ENCODE results near the gene ARHGAP40.
"Not testable (repeated sequence)": the region's sequence is repeated elsewhere in the genome, so short reads cannot be mapped to it uniquely, and the experiment has no call there.

The ARHGAP40 gene

GRCh38 chr20:38589351-38589750 lies 12.3 kb upstream of the ARHGAP40 start:
- no peak for DNase-seq

GRCh38 chr20:38589967-38590675 lies 11.5 kb upstream of the ARHGAP40 start:
- DNase-seq: no peak

GRCh38 chr20:38590676-38591473 lies 10.7 kb upstream of the ARHGAP40 start:
- no peak for DNase-seq

DNA sequence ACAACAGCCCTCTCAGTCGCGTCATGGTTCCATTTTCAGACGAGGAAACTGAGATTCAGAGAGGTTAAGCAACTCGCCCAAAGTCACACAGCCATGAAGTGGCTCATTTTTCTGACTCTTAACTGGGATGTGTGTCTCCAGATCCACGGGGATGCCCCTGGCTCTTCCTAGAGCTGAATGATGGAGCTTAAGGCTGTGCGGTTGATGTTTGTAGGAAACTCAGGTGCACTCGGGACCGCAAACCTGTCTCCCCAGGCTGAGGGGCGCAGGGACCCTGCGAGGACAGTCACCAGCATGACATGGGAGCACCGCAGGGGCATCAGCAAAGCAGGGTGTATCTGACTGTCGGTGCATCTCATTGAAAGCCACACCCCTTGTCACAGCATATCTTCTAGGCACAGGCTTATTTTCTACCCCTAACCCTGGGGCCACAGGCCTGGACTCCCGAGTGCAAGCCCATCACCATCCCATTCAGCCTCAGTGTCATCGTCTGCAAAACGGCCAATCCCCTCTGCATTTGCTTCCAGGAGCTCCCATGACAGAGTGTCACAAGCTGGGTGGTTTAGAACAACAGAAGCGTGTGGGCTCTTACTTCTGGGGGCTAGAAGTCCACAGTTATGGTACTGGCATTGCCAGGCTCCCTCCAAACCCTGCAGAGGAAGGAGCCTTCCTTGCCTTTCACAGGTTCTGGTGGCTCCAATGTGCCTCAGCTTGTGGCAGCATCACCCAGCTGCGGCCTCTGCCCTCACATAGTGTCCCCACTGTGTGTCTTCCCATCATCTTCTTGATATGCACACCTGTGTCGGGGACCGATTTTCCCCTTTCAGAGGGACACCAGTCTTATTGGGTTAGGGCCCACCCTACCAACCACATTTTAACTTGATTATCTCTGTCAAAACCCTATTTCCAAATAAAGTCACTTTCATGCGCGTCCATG lies 9.9 kb upstream of the ARHGAP40 start:
- no peak for DNase-seq

DNA sequence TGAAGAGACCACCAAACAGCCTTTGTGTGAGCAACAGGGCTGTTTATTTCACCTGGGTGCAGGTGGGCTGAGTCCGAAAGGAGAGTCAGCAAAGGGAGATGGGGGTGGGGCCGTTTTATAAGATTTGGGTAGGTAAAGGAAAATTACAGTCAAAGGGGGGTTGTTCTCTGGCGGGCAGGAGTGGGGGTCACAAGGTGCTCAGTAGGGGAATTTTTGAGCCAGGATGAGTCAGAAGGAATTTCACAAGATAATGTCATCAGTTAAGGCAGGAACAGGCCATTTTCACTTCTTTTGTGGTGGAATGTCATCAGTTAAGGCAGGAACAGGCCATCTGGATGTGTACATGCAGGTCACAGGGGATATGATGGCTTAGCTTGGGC lies 9.2 kb upstream of the ARHGAP40 start:
- not testable (repeated sequence) for DNase-seq

DNA sequence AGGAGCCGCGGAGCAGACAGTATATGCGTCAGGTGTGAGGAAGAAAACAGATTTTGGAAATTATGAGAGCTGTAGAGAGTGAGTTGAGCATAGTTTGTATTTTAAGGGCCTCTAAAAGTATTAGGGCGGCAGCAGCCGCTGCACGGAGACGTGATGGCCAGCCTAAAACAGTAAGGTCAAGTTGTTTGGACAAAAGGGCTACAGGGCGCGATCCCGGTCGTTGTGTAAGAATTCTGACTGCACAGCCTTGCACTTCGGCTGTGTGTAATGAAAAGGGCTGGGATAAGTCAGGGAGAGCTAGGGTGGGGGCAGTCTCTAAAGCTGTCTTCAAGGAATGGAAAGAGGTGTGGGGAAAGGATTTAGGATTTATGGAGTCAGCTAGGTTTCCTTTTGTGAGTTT lies 7.3 kb upstream of the ARHGAP40 start:
- not testable (repeated sequence) for DNase-seq

- DNase-seq: not testable (repeated sequence)
Observed at GRCh38 chr20:38595886-38596285, 5.7 kb upstream of the ARHGAP40 start.

DNA sequence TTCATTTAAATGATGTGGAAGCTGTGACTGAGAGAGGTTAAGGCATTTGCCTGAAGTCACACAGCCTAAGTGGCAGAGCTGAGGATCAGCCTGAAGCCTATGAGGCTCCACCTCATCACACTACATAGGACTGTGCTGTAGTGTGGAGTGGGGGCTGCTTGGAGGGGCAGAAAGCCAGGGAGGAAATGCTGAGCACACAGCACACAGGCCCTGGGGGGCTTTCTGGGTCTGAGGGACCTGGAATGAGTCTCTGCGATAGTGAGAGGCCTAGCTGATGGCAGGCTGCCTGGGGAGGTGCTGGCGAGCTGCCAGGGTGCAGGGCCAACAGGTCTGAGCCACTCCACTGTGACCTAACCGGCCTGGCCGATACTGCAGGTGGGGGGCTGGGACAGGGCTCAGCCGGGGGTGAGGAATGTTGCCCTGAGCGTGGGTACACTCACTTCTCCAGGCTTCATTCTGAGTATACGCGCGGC lies 2.2 kb upstream of the ARHGAP40 start:
- no peak for DNase-seq

GRCh38 chr20:38600057-38600456 lies 1.6 kb upstream of the ARHGAP40 start:
- no peak for DNase-seq

- DNase-seq: no peak
Observed at GRCh38 chr20:38602185-38602581, 574 bp downstream of the ARHGAP40 start.

DNA sequence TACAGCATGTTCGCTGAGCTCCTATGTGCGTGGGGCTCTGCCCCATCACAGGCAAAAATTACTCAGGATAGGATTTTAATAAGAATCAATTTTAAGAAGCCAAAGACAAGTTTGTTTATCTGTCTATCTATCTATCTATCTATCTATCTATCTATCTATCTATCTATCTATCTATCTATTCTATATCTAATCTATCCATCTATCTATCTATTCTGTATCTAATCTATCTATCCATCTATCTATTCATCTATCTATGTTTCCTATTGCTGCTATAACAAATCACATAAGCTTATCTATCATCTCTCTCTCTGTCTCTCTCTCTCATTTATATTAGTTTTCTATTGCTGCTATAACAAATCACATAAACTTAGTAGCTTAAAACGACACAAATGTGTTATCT lies 1.7 kb downstream of the ARHGAP40 start:
- no peak for DNase-seq

- no peak for DNase-seq
Observed at GRCh38 chr20:38604873-38605303, 3.3 kb downstream of the ARHGAP40 start.

DNA sequence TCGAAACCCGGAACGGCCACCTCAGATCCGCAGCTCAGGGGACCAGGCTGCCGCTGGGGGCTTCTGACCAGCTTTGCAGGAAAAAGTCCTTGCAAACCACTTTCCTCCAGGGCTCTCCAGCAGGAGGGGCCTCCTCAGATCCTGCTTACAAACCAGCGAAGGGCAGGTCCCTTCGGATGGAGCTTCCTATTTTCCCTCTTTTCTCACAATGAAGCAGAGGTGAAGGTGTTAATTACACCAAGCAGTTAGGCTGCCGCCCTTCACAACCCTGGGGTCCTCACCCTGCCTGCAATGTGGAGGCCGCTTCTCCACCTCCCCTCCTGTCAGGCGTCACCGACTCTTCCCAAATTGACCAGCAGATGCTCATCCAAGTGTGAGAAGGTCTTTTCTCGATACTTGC lies 5.7 kb downstream of the ARHGAP40 start:
- DNase-seq: no peak

- DNase-seq: no peak
Observed at GRCh38 chr20:38608188-38608587, 6.6 kb downstream of the ARHGAP40 start.

GRCh38 chr20:38609815-38610214 lies 8.2 kb downstream of the ARHGAP40 start:
- no peak for DNase-seq

DNA sequence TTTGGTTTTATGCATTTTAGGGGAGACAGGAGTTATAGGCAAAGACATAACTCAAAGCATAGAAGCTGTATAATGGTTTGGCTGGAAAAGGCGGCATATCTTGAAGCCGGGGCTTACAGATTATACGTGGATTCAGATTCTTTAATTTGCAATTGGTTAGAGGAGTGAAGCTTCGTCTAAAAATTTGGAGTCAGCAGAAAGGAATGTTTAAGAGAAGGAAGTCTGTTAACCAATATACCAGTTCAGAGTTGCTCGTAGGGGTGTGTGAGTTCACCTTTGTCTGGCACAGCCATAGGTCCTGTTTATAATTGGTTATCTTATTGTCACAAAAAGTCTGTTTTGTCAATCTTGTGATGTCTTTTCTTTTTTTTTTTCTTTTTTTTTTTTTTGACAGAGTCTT lies 8.9 kb downstream of the ARHGAP40 start:
- no peak for DNase-seq

- DNase-seq: no peak
Observed at GRCh38 chr20:38612751-38613515, 11.3 kb downstream of the ARHGAP40 start.

- DNase-seq: no peak
Observed at GRCh38 chr20:38615283-38615682, 13.7 kb downstream of the ARHGAP40 start.

- no peak for DNase-seq
Observed at GRCh38 chr20:38616457-38616856, 14.8 kb downstream of the ARHGAP40 start.

- DNase-seq: no peak
Observed at GRCh38 chr20:38617011-38617829, 15.6 kb downstream of the ARHGAP40 start.

GRCh38 chr20:38617830-38618196 lies 16.2 kb downstream of the ARHGAP40 start:
- DNase-seq: no peak

Data from activated CD4-positive, alpha-beta T cell treated with anti-CD3 and anti-CD28 coated beads for 48 hours (primary cell).